Naive thymus-derived CD8-positive, alpha-beta T cell (primary cell): ENCODE data around the gene GNL1. TPM values are rescaled to one million over a fixed set of nuclear protein-coding genes. Genes with fewer than 3 reads are reported as not detected.
A peak's percentile ranks its signal among the peaks of the same experiment; 100 is the strongest.

ENCODE experiments used
- ATAC-seq, 2 donors: fragments of 150-1000 bp; cut with Tn5 transposase in 1 of 2; sonication (Bioruptor Pico), chemical (Tn5 transposase) in 1 of 2; 1 replicate in 1 of 2; 2 replicates in 1 of 2; pipeline ENCODE4 v1.10.0; 2021; ENCODE audit warnings: mild to moderate bottlenecking in 2 of 2, moderate library complexity in 2 of 2
- POLR2A ChIA-PET: fragments of 350-600 bp; sonication (Branson Sonifier 250); formaldehyde crosslinking; loops from one replicate; lab custom pipeline; 2021; ENCODE audit warnings: antibody characterized with exemption; lab: Charles Lee
- DNase-seq, 10 donors: peaks; one replicate each; pipeline versions ENCODE4 v3.0.0 to v3.0.0-alpha.2; 2020 to 2022
- H3K27ac Mint-ChIP-seq, 10 donors: one replicate each; pipeline ENCODE4 v1.8.0; 2020 to 2022; ENCODE audit warnings: mild to moderate bottlenecking in 10 of 10, mixed read lengths in 10 of 10, moderate library complexity in 4 of 10, inconsistent platforms in 1 of 10
- H3K27me3 Mint-ChIP-seq, 5 donors: one replicate each; pipeline ENCODE4 v1.8.0; 2021 to 2022; ENCODE audit warnings: mixed read lengths in 5 of 5
- H3K36me3 Mint-ChIP-seq, 3 donors: one replicate each; pipeline ENCODE4 v1.8.0; 2020 to 2022; ENCODE audit warnings: mixed read lengths in 3 of 3, mild to moderate bottlenecking in 2 of 3, inconsistent platforms in 1 of 3
- H3K4me1 Mint-ChIP-seq, 4 donors: one replicate each; pipeline ENCODE4 v1.8.0; 2021 to 2022; ENCODE audit warnings: mixed read lengths in 4 of 4
- H3K4me3 Mint-ChIP-seq, 10 donors: one replicate each; pipeline ENCODE4 v1.8.0; 2020 to 2022; ENCODE audit warnings: mild to moderate bottlenecking in 10 of 10, mixed read lengths in 10 of 10, moderate library complexity in 6 of 10, inconsistent platforms in 1 of 10
- H3K9me3 Mint-ChIP-seq, 9 donors: one replicate each; pipeline ENCODE4 v1.8.0; 2020 to 2022; ENCODE audit warnings: mixed read lengths in 9 of 9, mild to moderate bottlenecking in 3 of 9, inconsistent platforms in 1 of 9, moderate library complexity in 1 of 9
- polyA plus RNA-seq, 3 donors: library from polyadenylated mRNA; unstranded; fragments of 300-500 nt; fragmentation: Illumina TruSeq; gene quantifications; one replicate each; pipeline ENCODE4 v1.2.3, GENCODE V29; 2021
- total RNA-seq, 8 experiments: library from RNA in 2 of 8; stranded (reverse) in 2 of 8; gene quantifications; one replicate each; pipeline ENCODE4 v1.2.3 and lab custom pipeline; 2021 to 2026

The GNL1 gene
- total and polyA plus RNA-seq, 5 experiments from 2014 or later = 24.7 to 80.7 (median 34.1) TPM

DNA sequence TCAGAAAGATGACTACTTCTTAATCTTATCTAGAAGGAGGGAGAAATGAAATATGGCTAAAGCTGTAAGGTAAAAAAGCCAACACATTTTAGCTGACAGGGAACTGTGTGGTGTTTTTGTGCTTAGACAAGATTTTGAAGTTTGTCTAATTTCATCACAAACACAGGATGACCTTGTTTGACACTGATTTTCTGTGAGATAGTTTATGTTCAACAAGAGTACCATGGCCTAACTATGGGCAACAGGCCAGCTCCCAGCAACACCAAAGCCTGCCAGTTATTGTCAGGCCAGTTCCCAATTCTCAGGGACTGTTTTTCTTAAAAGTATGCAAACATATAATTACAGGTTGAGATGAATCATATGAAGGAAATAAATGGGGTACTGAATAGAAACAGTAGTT lies 9.5 kb upstream of the GNL1 start:
- Mint-ChIP-seq H3K27me3 (no peaks in the 10 kb centered on the region), H3K36me3 (peaks cover 3 to 20% (median 5%) of the 10 kb centered on the region in 3 donors), H3K4me1 (peaks cover 22 to 30% (median 29%) of the 10 kb centered on the region in 4 donors), H3K27ac (peak overlapping the region in 6 of 10 donors; percentile 10 to 79 (median 44)), H3K4me3 (no peak overlapping the region), H3K9me3 (no peaks in the 10 kb centered on the region)
- ATAC-seq (no peak), DNase-seq (no peak)
- POLR2A ChIA-PET = interaction anchor here (0.7 to 2.4 kb wide), 4 partner anchors 8 to 32 kb away, joined by 3 to 8 read pairs (median 4); partner anchors contain the start of gene PRR3

DNA sequence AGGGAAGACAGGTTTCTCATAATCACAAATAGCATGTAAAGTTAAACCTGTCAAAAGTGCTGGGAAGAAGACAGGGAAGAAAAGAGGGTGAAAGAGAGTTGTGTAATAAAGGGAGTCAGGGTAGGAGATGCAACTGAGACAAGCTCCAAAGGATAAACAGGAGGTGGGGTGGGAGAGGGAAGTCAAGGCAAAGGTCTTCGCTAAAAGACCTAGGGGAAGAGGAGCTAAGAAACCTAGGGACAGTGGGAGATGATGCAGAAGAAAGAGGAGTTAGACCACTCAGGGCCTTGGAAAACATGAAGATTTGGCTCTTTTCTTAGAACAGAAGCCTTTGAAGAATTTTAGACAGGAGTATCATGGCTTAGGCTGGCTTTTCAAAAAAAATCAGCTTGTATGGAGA lies 7.8 kb upstream of the GNL1 start:
- Mint-ChIP-seq H3K27me3 (no peaks in the 10 kb centered on the region), H3K4me3 (no peak overlapping the region), H3K27ac (peak overlapping the region in 9 of 10 donors; percentile 4 to 88 (median 56)), H3K4me1 (peaks cover 14 to 30% (median 25%) of the 10 kb centered on the region in 4 donors), H3K9me3 (no peaks in the 10 kb centered on the region), H3K36me3 (peaks cover 3 to 31% (median 5%) of the 10 kb centered on the region in 3 donors)
- DNase-seq (no peak), ATAC-seq (no peak)
- POLR2A ChIA-PET = interaction anchor here (0.6 to 1.5 kb wide), 2 partner anchors 13 to 90 kb away, joined by 3 to 4 read pairs; no protein-coding TSS in a partner anchor

- H3K4me1 Mint-ChIP-seq = peaks cover 16 to 37% (median 31%) of the 10 kb centered on the region in 4 donors
- ATAC-seq (no peak), DNase-seq (no peak)
- POLR2A ChIA-PET = interaction anchor here (0.7 to 1.5 kb wide), 4 partner anchors 8 to 95 kb away, joined by 3 to 4 read pairs (median 4); no protein-coding TSS in a partner anchor
- no peaks in the 10 kb centered on the region for H3K27me3 Mint-ChIP-seq
- H3K4me3 Mint-ChIP-seq = peak overlapping the region in 1 of 10 donors; percentile 0
- no peaks in the 10 kb centered on the region for H3K9me3 Mint-ChIP-seq
- peaks cover 3 to 34% (median 5%) of the 10 kb centered on the region in 3 donors for H3K36me3 Mint-ChIP-seq
- H3K27ac Mint-ChIP-seq = peak overlapping the region in 5 of 10 donors; percentile 7 to 77 (median 46)
These were observed 6.5 kb upstream of the GNL1 start for GRCh38 chr6:30562470-30563425.

DNA sequence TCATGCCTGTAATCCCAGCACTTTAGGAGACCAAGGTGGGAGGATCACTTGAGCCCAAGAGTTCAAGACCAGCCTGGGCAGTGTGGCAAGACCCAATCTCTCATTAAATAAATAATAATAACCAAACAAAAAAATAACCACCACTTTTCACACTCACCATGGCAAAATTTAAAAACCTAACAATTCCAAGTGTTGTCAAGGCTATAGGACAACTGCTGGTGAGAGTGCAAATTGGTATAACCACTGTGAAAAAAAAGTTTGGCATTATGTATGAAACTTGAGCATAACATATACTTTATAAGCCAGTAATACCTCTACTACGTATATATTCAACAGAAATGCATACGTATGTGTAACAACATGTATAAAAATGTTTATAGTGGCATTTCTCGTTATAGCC lies 4.6 kb upstream of the GNL1 start:
- no peak for DNase-seq
- H3K4me1 Mint-ChIP-seq = peaks cover 22 to 52% (median 40%) of the 10 kb centered on the region in 4 donors
- no peaks in the 10 kb centered on the region for H3K9me3 Mint-ChIP-seq
- POLR2A ChIA-PET = interaction anchor here (0.6 kb wide), 1 partner anchor 19 kb away, joined by 3 read pairs; no protein-coding TSS in a partner anchor
- no peak for ATAC-seq
- H3K27ac Mint-ChIP-seq = peak overlapping the region in 4 of 10 donors; percentile 33 to 70 (median 47)
- no peak overlapping the region for H3K4me3 Mint-ChIP-seq
- peaks cover 0 to 2% (median 0%) of the 10 kb centered on the region in 5 donors for H3K27me3 Mint-ChIP-seq
- peaks cover 3 to 34% (median 5%) of the 10 kb centered on the region in 3 donors for H3K36me3 Mint-ChIP-seq

GRCh38 chr6:30557683-30557981 lies 1.3 kb upstream of the GNL1 start:
- POLR2A ChIA-PET = interaction anchor here (0.7 to 7.7 kb wide), 15 partner anchors 9 to 247 kb away, joined by 3 to 80 read pairs (median 7); partner anchors contain the start of genes ABCF1, DHX16, MDC1 and MRPS18B
- H3K27ac Mint-ChIP-seq = peak overlapping the region; percentile 98 to 100 (median 100)
- ATAC-seq (no peak), DNase-seq (peak in 2 of 10 donors; percentile 46 to 49)
- H3K27me3 Mint-ChIP-seq = peaks cover 0 to 2% (median 0%) of the 10 kb centered on the region in 5 donors
- H3K9me3 Mint-ChIP-seq = no peaks in the 10 kb centered on the region
- H3K4me3 Mint-ChIP-seq = peak overlapping the region; percentile 87 to 100 (median 99)
- peaks cover 3 to 52% (median 11%) of the 10 kb centered on the region in 3 donors for H3K36me3 Mint-ChIP-seq
- H3K4me1 Mint-ChIP-seq = peaks cover 26 to 70% (median 55%) of the 10 kb centered on the region in 4 donors

DNA sequence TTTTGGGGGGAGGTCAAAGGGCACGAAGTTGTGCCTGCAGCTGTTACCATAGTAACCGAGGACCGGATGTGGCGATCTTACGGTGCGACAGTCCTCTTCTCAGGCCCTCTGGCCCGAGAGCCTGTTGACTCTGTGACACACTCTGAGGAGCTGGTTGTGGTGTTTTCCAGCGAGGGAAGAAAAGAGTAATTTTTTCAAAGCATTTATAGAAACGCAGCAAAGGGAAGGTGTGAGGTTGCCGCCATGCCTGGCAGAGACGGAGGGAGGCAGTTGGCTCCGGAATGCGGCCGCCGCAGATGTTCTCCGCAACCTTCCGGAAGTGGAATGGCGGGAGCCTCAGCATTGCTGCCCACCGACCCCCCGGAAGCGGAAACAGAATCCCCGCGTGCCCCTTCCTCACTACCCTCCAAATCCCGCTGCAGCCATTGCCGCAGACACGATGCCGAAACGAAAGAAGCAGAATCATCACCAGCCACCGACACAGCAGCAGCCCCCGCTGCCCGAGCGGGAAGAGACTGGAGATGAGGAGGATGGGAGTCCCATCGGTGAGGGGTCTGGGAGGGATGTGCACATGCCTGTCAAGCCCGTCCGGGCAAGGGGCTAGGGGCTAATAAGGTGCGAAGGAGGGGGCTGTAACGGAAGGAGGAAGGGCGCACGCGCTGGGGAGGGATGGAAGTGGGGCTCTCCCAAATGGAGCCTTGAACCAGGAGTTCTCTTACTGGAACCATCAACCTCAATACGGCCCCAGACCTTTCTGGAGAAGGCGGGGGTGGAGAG lies 805 bp upstream of the GNL1 start, which contains the start of gene PRR3:
PRR3 (plus strand) TSS at position 390 of the 777 bp plus-strand sequence; CDS start at position 440, 50 bp downstream.
- POLR2A ChIA-PET = interaction anchor here (0.7 to 7.7 kb wide), 19 partner anchors 10 to 247 kb away, joined by 3 to 80 read pairs (median 6); partner anchors contain the start of genes ABCF1, DHX16, MDC1 and MRPS18B
- H3K27me3 Mint-ChIP-seq = peaks cover 0 to 2% (median 0%) of the 10 kb centered on the region in 5 donors
- DNase-seq = peak in 9 of 10 donors; percentile 62 to 96 (median 88)
- H3K27ac Mint-ChIP-seq = peak within 1 kb of the TSS; percentile 98 to 100 (median 100)
- H3K36me3 Mint-ChIP-seq = peaks cover 0 to 52% (median 13%) of the 10 kb centered on the region in 3 donors
- ATAC-seq = peak; percentile 56 to 65
- H3K4me1 Mint-ChIP-seq = peaks cover 26 to 70% (median 56%) of the 10 kb centered on the region in 4 donors
- H3K4me3 Mint-ChIP-seq = peak within 1 kb of the TSS; percentile 87 to 100 (median 99)
- H3K9me3 Mint-ChIP-seq = no peaks in the 10 kb centered on the region

DNA sequence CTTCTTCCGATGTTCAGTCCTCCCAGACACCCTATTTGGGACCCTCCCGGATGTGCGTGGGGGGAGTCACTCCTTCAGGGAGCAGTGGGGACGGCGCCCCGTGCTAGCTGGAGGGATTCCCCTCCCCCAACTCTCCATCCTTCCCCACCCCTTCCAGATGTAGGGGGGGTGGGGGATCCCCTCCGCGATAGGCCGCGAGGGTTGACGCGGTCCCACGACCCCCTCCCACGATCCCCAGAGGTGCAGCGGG lies 548 bp downstream of the GNL1 start:
- DNase-seq = no peak
- POLR2A ChIA-PET = interaction anchor here (0.5 to 7.7 kb wide), 14 partner anchors 13 to 76 kb away, joined by 3 to 80 read pairs (median 6); partner anchors contain the start of genes ABCF1, ATAT1, MRPS18B and PPP1R10
- peaks cover 0 to 2% (median 0%) of the 10 kb centered on the region in 5 donors for H3K27me3 Mint-ChIP-seq
- peaks cover 25 to 73% (median 54%) of the 10 kb centered on the region in 4 donors for H3K4me1 Mint-ChIP-seq
- H3K9me3 Mint-ChIP-seq = no peaks in the 10 kb centered on the region
- peaks cover 0 to 58% (median 15%) of the 10 kb centered on the region in 3 donors for H3K36me3 Mint-ChIP-seq
- H3K4me3 Mint-ChIP-seq = peak overlapping the region; percentile 87 to 100 (median 99)
- no peak for ATAC-seq
- H3K27ac Mint-ChIP-seq = peak overlapping the region in 9 of 10 donors; percentile 98 to 100 (median 100)

- peak overlapping the region; percentile 73 to 100 (median 100) for H3K27ac Mint-ChIP-seq
- H3K27me3 Mint-ChIP-seq = peaks cover 0 to 2% (median 0%) of the 10 kb centered on the region in 5 donors
- POLR2A ChIA-PET = interaction anchor here (0.6 to 7.7 kb wide), 14 partner anchors 8 to 75 kb away, joined by 3 to 80 read pairs (median 6); partner anchors contain the start of genes ABCF1, ATAT1, MRPS18B and PPP1R10
- no peak for ATAC-seq
- peak in 4 of 10 donors; percentile 2 to 30 (median 15) for DNase-seq
- H3K4me3 Mint-ChIP-seq = peak overlapping the region; percentile 87 to 100 (median 99)
- H3K36me3 Mint-ChIP-seq = peaks cover 0 to 62% (median 16%) of the 10 kb centered on the region in 3 donors
- no peaks in the 10 kb centered on the region for H3K9me3 Mint-ChIP-seq
- H3K4me1 Mint-ChIP-seq = peaks cover 26 to 75% (median 50%) of the 10 kb centered on the region in 4 donors
These were observed 1.1 kb downstream of the GNL1 start for GRCh38 chr6:30554962-30555815.

GRCh38 chr6:30554404-30554803 lies 1.9 kb downstream of the GNL1 start:
- Mint-ChIP-seq H3K27ac (peak overlapping the region; percentile 32 to 100 (median 99)), H3K36me3 (peaks cover 0 to 62% (median 16%) of the 10 kb centered on the region in 3 donors), H3K9me3 (no peaks in the 10 kb centered on the region), H3K4me3 (peak overlapping the region; percentile 61 to 100 (median 98)), H3K27me3 (peaks cover 0 to 2% (median 0%) of the 10 kb centered on the region in 5 donors), H3K4me1 (peaks cover 25 to 69% (median 43%) of the 10 kb centered on the region in 4 donors)
- DNase-seq (no peak), ATAC-seq (no peak)
- POLR2A ChIA-PET = interaction anchor here (0.9 to 7.7 kb wide), 7 partner anchors 9 to 64 kb away, joined by 3 to 80 read pairs (median 12); partner anchors contain the start of genes ABCF1, MRPS18B and PPP1R10

- H3K4me1 Mint-ChIP-seq = peaks cover 17 to 39% (median 21%) of the 10 kb centered on the region in 4 donors
- no peaks in the 10 kb centered on the region for H3K9me3 Mint-ChIP-seq
- DNase-seq (no peak), ATAC-seq (no peak)
- peak overlapping the region in 4 of 10 donors; percentile 7 to 64 (median 28) for H3K27ac Mint-ChIP-seq
- H3K4me3 Mint-ChIP-seq = no peak overlapping the region
- peaks cover 0 to 63% (median 15%) of the 10 kb centered on the region in 3 donors for H3K36me3 Mint-ChIP-seq
- POLR2A ChIA-PET = interaction anchor here (0.6 to 0.7 kb wide), 2 partner anchors 40 to 65 kb away, joined by 3 to 4 read pairs; no protein-coding TSS in a partner anchor
- no peaks in the 10 kb centered on the region for H3K27me3 Mint-ChIP-seq
These were observed 7.9 kb downstream of the GNL1 start for GRCh38 chr6:30548375-30548774.
